ENCODE data around the gene PNMA5. TPM values are rescaled to one million over a fixed set of nuclear protein-coding genes. Genes with fewer than 3 reads are reported as not detected.
A peak's percentile ranks its signal among the peaks of the same experiment; 100 is the strongest.

PNMA5 gene
- polyA plus RNA-seq, 6 donors from 2014 or later, result 0.08 to 0.09 (median 0.08) TPM; not detected in 3

DNA sequence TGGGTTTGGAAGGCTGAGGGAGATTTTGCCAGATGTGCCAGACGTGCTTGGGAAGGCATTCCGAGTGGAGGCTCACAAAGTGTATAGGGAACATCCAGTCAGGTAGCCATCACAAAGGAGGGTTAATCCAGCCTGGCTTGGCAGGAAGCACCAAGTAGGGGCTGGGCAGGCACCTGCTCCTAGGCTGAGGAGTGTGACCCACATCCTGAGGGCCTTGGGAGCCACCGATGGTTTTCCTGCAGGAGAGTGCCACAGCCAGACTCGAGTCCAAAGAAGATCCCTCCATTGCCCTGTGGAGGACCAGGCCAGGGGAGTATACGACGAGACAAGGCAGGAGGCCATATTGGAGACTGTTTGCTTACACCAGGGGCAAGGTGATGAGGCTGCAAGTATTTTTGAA lies 47.2 kb downstream of the PNMA5 start:
- H3K4me1 Mint-ChIP-seq, result peaks cover 0 to 6% (median 0%) of the 10 kb centered on the region in 3 donors
- H3K27me3 Mint-ChIP-seq, result no peaks in the 10 kb centered on the region
- peaks cover 0 to 7% of the 10 kb centered on the region in 2 donors for H3K36me3 Mint-ChIP-seq
- H3K27ac Mint-ChIP-seq, result no peak overlapping the region
- no peak for ATAC-seq (ENCODE audit: low read depth in 2 of 2)
- no peak overlapping the region for H3K4me3 Mint-ChIP-seq
- no peaks in the 10 kb centered on the region for H3K9me3 Mint-ChIP-seq
- no peak for DNase-seq

DNA sequence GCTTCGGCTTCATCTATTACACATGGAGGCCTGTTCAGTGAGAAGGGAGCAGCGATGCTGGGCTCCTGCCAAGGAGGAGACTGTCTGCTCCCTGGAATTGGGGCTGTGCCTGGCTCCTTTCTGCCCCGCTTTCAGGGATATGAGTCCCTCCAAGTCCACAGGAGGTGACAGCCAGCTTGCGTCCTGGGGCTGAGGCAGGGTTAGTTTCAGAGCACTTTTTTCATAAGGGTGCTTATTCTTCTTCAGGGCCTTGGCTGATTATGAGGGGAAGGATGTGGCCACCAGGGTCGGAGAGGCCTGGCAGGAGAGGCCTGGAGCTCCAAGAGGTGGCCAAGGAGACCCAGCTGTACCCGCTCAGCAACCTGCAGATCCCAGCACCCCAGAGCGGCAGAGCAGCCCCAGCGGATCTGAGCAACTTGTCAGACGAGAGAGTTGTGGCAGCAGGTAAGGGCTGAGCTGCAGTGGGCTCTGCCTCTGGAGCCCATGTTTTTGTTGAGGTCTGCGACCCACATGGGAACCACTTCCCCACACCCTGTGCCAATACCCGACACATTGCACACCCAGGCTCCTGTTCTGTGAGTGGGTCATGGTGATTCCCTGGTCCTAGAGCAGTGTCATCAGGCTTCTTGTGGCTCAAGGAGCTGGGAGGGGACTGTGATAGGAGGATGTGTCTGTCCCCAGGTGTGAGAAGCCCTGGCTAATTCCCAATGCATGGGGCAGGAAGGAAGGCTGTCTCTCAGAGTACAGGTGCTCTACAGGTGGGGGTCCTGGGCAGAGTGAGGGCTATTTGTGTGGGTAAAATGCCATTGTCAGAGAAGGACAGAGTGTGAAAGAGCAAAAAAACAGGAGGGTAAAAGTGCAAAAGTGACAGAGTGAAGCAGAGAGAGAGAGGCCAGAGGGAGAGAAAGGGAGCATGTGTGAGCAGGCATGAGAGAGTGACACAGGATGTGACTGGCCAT lies 48.6 kb downstream of the PNMA5 start:
- Mint-ChIP-seq H3K4me1 (peaks cover 0 to 13% (median 0%) of the 10 kb centered on the region in 3 donors), H3K4me3 (no peak overlapping the region), H3K36me3 (peaks cover 0 to 7% of the 10 kb centered on the region in 2 donors), H3K27me3 (no peaks in the 10 kb centered on the region), H3K9me3 (no peaks in the 10 kb centered on the region), H3K27ac (peak overlapping the region in 2 of 6 donors; percentile 75 to 78)
- ATAC-seq (ENCODE audit: low read depth in 2 of 2) (no peak), DNase-seq (no peak)

DNA sequence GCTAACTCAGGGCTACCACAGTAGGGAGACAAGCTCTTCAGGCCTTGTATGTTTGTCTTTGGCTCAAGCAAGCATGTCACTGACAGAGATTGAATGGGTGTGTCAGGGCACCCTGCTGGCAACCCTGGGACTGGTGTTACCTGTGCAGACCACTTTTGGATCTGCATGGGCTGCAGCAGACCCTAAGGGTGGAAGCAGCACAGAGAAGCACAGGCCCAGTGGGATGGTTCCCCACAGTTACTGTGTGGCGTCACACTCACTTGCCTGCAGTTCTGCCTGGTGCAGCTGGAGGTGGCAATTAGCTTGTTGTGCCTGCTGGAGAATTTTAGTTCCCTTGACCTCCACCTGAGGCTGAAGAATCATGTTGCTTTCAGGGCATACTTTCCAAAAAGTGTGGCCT lies 50.1 kb downstream of the PNMA5 start:
- DNase-seq (no peak), ATAC-seq (ENCODE audit: low read depth in 2 of 2) (no peak)
- H3K9me3 Mint-ChIP-seq, result no peaks in the 10 kb centered on the region
- peaks cover 0 to under 1% (median 0%) of the 10 kb centered on the region in 3 donors for H3K27me3 Mint-ChIP-seq
- H3K4me3 Mint-ChIP-seq, result no peak overlapping the region
- peaks cover 0 to 13% (median 0%) of the 10 kb centered on the region in 3 donors for H3K4me1 Mint-ChIP-seq
- H3K27ac Mint-ChIP-seq, result no peak overlapping the region
- H3K36me3 Mint-ChIP-seq, result peaks cover 0 to 7% of the 10 kb centered on the region in 2 donors

DNA sequence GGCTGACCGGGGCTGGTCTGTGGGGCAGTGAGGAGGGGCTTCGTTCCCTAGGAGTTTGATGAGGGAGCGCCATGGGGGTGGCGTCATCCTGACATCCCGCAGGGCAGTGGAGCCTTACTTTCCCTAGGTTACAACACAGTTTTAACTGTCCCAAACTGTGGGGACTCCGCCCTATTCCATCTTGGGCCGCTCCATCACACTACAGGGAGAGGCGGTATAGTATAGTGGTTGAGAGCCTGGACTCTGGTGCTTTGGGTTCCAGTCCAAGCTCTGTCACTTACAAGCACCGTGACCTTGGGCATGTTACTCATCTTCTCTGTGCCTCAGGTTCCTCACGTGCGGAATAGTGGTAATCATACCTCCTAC lies 51.9 kb downstream of the PNMA5 start:
- H3K9me3 Mint-ChIP-seq, result no peaks in the 10 kb centered on the region
- ATAC-seq (ENCODE audit: low read depth in 2 of 2), result no peak
- peaks cover 0 to 8% (median 0%) of the 10 kb centered on the region in 3 donors for H3K27me3 Mint-ChIP-seq
- peaks cover 0 to 7% of the 10 kb centered on the region in 2 donors for H3K36me3 Mint-ChIP-seq
- H3K4me1 Mint-ChIP-seq, result peaks cover 0 to 13% (median 0%) of the 10 kb centered on the region in 3 donors
- peak overlapping the region in 1 of 6 donors; percentile 29 for H3K27ac Mint-ChIP-seq
- H3K4me3 Mint-ChIP-seq, result peak overlapping the region in 5 of 8 donors; percentile 32 to 91 (median 74)
- DNase-seq, result no peak

DNA sequence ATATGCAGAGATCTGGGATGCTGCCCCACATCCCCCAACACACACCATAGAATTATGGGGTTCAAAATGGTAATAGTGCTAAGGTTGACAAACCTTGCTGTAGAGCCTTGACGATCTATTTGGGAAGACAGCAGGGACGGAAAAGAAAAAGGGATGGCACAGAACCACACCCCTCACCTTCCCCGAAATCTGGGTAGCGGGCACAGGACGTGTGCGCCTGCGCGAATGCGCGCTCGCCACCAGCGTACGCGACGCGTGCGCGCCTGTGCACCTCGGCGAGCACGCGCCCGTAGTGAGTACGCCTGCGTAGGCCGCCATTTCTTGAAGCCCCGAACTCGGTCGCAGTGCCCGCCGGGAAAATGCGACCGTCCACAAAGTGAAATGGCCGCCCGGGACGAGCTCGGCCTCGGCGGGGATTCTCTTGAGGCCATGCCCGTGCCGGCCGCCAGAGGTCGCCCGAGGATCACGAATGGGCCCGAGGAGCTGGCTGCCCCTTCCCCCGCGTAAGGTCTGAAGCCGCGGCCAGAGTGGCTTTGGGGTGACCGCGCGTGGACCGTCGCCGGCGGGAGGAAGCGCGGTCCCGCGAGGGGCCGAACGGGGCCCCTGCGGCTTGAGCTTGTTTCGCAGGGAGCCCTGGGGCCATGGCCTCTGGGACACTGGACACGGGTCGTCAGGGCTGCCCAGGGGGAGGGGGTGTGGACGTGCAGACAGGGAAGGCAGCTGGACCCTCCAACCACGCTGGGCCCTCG lies 52.4 kb downstream of the PNMA5 start:
- peaks cover 0 to 13% (median 0%) of the 10 kb centered on the region in 3 donors for H3K4me1 Mint-ChIP-seq
- H3K36me3 Mint-ChIP-seq, result peaks cover 0 to 4% of the 10 kb centered on the region in 2 donors

More for the DNA sequence above, 52.4 kb downstream of the PNMA5 start:
- Mint-ChIP-seq H3K4me3 (peak overlapping the region; percentile 74 to 91 (median 88)), H3K27me3 (peaks cover 0 to 8% (median 0%) of the 10 kb centered on the region in 3 donors), H3K9me3 (no peaks in the 10 kb centered on the region), H3K27ac (peak overlapping the region; percentile 21 to 89 (median 83))
- ATAC-seq (ENCODE audit: low read depth in 2 of 2) (peak; percentile 98 to 99), DNase-seq (peak; percentile 87)

Other genes with a start within 250 kb of the PNMA5 start
- not detected for gene MAGEA2, start 240.3 kb downstream of the PNMA5 start, polyA plus RNA-seq (ENCODE audit: low read depth in 6 of 6)
- gene CSAG3, start 234.9 kb downstream of the PNMA5 start, polyA plus RNA-seq (ENCODE audit: low read depth in 6 of 6), result not detected
- gene MAGEA6, start 224.4 kb downstream of the PNMA5 start, polyA plus RNA-seq (ENCODE audit: low read depth in 6 of 6), result not detected
- gene CETN2, start 163.4 kb downstream of the PNMA5 start, polyA plus RNA-seq (ENCODE audit: low read depth in 6 of 6), result 10 to 100 TPM; 21.4 to 34.3 (median 26.9) TPM
- 10 to 100 TPM; 10.8 to 20.0 (median 15.4) TPM for gene NSDHL, start 163.1 kb downstream of the PNMA5 start, polyA plus RNA-seq (ENCODE audit: low read depth in 6 of 6)
- 1 to 10 TPM in 5 of 6 donors, under 1 TPM in 1; 0.55 to 4.3 (median 2.4) TPM for gene ZNF185, start 96.0 kb downstream of the PNMA5 start, polyA plus RNA-seq (ENCODE audit: low read depth in 6 of 6)
- under 1 TPM in 2 of 6 donors, not detected in 4; 0.35 to 0.49 TPM for gene PNMA3, start 62.4 kb upstream of the PNMA5 start, polyA plus RNA-seq (ENCODE audit: low read depth in 6 of 6)
- gene PNMA6A, start 78.3 kb upstream of the PNMA5 start, polyA plus RNA-seq (ENCODE audit: low read depth in 6 of 6), result not detected
- not detected for gene MAGEA1, start 185.2 kb upstream of the PNMA5 start, polyA plus RNA-seq (ENCODE audit: low read depth in 6 of 6)

Measured in naive B cell (primary cell).